Activated CD4-positive, CD25-positive, alpha-beta regulatory T cell (primary cell): ENCODE measurements around the gene GRK5.
"Not testable (repeated sequence)": the region's sequence is repeated elsewhere in the genome, so short reads cannot be mapped to it uniquely, and the experiment has no call there.

Source experiments
- DNase-seq, 4 experiments: peaks; one replicate each; lab custom pipeline; 2025; lab: John Stamatoyannopoulos, UW

The GRK5 gene

DNA sequence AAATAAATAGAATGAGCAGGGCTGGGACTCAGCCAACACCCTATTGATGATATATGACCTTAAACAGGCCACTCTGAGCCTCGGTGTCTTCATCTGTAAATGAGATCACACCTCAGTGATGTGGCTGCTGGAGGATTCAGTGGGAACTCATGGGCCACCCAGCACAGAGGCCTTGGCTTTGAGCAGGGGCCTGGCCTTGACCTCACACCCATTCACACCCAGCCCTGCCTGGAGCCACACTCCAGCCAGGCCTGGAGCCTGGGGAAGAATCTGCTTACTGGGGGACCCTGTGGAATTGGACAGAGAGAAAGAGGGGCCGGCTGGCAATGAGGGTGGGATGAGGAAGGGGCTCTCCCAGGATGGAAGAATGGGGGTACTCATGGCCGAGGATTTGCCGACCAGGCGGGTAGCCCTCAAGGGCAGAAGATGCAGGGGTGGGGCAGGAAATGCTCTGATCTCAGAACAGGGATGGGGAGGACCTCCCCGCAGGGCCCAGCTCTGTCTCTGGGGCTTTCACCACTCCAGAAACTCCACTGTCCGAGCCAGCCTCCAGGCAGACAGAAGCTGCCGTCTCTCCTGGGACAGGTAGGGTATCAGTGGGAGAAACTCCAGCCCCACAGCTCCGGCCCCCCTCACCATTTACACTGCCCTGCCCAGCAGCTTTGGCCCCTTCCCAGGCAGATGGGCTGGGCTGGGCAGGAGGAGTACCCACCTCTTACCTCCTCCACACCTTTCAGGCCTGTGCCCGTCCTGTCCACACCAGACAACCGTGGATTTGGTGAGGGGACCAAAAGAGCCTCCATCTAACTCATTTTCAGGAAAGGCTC, 253.2 kb downstream of the GRK5 start:
- DNase-seq, result no peak

DNA sequence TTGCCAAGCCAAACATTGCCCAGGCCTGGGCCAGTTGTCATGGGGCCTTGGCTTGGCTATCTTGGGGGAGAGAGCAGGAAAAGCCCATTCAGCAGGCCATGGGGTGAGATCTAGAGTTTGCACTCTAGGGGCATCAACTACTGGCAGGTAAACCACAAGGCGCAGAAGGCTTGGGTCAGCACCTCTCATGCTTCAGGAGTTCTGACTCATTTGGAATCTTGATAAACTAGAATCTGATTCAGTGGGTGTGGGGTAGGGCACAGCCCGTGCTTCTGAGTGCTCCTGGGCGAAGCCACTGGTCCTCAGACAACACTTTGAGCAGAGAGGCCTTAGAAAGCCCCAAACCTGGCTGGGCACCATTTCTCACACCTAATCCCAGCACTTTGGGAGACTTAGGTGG, 254.0 kb downstream of the GRK5 start:
- no peak for DNase-seq

DNA sequence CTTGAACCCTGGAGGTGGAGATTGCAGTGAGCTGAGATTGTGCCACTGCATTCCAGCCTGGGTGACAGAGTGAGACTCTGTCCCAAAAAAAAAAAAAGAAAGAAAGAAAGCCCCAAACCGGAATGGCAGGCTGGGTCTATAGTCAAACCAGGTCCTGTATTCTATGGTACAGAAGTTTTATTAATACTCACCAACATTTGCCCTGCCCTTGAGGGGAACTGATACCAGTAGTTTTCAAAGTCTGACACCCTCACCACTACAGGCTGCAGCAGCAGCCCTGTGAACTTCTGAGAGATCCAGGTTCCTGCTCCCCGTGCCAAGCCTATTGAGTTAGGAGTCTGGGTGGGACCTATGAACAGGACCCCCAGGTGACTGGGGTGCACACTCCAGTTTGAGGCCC, 254.6 kb downstream of the GRK5 start:
- no peak for DNase-seq

DNA sequence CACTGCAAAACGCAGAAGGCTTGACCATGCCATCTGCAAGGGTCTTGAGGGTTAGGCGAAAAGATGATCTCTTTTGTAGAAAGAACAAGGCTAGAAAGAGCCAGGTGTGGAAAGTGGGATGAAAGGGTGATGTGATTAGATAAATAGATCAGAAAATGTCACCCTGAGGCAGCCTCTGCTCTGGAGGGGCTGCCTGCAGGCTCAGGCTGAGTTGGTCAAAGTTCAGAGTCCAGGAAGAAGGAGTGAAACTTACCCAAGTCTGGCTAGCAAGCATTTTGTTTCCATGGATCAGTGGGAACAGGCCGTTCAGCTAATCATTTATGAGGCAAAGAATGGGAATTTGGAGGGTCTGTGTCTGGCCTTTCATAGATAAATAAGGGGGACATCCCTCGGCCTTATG, 255.4 kb downstream of the GRK5 start:
- DNase-seq, result no peak

DNA sequence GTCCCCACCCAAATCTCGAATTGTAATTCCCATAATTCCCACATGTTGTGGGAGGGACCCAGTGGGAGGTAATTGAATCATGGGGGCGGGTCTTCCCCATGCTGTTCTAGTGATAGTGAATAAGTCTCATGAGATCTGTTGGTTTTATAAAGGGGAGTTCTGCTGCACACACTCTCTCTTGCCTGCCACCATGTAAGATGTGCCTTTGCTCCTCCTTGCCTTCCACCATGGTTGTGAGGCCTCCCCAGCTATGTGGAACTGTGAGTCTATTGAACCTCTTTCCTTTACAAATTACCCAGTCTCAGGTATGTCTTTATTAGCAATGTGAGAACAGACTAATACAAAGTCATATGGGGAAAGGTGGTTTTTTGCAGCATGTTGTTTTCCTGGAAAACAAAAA, 255.8 kb downstream of the GRK5 start:
- DNase-seq, result not testable (repeated sequence)

DNA sequence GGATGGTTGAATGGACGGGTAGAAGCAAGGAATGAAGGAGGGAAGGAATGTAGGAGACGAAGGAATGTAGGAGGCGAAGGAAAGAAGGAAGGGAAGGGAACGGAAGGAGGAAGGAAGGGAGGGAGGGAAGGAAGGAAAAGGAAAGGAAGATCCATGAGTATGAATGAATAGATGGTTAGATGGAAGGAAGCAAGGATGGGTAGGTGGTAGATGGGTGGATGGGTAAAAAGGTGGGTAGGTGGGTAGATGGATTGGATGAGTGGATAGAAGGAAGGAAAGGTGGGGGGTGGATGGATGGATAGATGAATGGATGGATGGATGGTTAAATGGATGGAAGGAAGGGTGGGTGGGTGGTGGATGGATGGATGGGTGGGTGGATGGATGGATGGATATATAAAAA, 257.7 kb downstream of the GRK5 start:
- DNase-seq, result no peak

DNA sequence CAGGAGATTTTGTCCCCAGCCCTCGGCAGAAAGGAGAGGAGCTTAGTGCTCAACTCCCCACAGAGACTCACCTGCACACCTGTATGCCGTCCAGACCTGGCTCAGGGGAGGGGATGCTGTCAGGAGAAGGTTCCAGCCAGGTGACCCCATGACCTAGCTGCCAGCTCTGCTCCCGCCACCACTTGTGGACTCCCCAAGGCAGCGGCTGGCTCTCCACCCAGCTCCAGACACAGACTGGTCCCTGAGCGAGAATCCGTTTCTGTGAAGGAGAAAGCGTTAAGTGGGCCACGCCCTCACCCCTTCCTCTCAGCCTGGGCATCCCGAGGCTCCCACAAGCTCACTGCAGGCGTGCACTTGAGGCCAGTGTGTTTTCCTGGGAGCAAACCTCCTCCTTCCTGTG, 258.7 kb downstream of the GRK5 start:
- DNase-seq, result no peak

DNA sequence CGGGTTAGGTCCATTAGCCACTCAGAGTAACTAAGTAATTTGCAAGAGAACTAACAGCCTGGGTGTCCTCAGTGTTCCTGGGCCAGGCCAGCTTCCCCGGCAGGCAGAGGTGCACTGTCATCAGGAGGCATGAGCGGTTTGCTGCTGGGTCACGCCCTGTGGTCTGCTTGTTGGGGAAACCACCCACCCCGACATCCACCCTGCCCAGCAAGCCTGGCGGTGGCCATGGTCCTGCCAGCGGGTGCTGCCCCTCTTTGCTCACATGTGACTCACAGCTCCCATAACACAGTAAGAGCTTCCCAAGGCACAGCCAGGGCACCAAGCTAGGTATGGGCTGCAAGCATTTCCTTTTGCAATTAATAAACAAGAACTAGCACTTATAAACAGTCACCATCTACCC, 259.3 kb downstream of the GRK5 start:
- DNase-seq, result no peak

DNA sequence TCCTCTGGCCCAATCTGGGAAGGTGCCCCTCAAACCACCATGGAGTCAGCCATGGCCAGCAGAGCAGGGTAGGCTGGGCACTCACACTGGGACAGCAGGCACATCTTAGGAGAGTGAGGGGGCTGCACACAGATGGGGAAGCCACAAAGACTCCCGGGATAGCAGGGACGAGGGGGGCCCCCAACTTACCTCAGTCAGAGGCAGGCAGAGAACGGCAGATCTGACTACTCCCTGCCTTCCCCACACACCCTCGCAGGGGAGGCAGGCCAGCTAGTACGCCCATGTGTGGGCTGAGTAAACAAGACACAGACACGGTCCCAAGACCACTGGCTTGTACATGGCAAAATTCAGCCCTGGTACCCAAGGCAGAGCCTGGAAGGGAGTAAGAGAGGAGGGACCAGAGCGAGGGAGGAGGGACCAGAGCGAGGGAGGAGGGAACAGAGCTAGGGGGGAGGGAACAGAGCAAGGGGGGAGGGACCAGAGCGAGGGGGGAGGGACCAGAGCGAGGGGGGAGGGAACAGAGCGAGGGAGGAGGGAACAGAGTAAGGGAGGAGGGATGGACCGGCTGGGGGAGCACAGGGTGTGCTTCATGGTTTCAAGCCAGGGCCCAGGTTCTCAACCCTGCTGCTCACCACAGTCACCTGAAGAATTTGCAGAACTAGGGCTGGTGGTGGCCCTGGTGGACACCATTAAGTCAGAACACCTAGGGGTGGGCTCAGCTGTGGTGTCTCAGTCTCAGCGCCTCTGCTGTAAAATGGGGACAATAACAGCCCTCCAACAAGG, 261.4 kb downstream of the GRK5 start:
- no peak for DNase-seq

DNA sequence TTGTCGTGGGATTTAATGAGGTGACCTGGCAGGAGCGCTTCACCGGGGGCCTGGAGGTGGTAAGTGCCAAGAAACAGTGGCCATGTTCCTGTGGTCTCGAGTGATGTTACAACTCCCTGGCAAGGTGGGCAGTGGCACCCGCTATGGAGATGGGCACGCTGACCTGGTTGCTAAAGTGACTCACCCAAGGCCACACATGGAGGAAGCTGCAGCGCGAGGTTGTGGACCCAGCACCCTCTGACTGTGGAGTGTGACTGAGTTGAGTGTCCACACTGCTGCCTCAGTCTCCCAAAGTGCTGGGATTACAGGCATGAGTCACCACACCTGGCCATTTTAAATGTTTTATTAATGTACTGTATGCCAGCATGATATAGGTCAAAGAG, 261.9 kb downstream of the GRK5 start:
- no peak for DNase-seq

DNA sequence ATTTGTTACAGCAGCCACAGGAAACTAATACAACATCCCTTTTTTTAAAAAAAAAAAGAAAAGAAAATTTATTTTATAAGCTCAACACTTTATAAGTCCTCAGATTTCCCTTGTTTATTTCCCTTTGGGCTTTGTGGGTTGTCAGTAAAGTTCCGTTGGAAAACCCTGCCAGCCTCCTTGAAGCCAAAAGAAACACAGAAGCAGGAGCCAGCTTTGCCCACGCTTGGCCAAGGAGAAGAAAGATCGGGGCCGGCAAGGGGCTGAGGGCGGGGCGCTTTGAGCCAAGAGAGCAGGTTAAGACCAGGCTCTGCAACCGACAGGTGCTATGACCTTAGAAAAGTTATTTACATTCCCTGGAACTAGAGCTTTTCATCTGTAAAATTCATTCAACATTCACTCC, 262.5 kb downstream of the GRK5 start:
- no peak for DNase-seq

DNA sequence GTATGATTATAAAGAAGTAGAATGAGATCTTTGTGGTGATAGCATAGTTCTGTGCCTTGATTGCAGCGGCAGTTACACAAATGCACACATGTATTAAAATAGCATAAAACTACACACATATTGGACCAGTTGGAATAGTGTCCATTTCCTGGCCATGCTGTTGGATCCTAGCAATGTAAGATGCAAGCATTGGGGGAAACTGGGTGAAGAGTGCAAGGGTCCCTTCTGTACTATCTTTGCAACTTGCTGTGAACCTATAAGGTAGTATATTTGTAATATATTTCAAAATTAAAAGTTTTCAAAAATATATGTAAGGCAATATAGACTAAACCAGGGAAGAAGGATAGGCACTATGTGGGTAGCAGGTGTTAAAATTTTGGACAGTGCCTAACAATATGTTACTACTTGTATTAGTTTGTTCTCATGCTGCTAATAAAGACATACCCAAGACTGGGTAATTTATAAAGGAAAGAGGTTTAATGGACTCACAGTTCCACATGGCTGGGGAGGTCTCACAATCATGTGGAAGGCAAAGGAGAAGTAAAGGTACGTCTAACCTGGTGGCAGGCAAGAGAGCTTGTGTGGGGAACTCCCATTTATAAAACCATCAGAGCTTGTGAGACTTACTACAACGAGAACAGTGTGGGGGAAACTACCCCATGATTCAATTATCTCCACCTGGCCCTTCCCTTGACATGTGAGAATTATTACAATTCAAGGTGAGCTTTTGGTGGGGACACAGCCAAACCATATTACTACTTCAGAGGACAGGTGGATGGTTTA, 263.7 kb downstream of the GRK5 start:
- no peak for DNase-seq

DNA sequence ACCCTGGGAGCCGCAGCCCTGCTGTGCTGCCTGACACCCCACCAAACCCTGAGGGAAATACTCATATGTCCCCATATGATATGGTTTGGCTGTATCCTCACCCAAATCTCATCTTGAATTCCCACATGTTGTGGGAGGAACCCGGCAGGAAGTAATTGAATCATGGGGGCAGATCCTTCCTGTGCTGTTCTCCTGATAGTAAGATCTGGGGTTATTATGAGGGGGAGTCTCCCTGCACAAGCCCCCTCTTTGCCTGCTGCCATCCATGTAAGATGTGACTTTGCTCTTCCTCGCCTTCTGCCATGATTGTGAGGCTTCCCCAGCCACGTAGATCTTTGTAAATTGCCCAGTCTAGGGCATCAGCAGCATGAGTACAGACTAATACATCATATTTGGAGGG, 266.4 kb downstream of the GRK5 start:
- no peak for DNase-seq

DNA sequence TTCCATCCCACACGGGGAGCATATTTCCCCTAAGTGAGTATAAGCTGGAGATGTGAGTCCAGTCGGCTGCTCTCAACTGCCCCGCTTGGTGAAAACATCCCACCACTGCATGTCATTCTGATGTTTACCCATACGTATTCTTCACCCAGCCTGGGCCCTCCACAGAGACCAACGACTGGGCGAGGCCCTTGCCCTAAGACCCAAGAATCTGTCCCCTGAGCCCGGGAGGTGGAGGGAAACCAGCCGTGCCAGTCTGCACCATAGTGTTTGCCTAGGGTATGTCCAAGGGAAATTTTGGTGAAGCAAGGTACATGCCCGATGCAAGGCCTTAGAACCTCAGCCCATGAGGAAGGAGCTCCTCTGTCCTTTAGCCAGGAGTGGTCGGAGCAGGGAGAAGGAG, 267.2 kb downstream of the GRK5 start:
- no peak for DNase-seq

DNA sequence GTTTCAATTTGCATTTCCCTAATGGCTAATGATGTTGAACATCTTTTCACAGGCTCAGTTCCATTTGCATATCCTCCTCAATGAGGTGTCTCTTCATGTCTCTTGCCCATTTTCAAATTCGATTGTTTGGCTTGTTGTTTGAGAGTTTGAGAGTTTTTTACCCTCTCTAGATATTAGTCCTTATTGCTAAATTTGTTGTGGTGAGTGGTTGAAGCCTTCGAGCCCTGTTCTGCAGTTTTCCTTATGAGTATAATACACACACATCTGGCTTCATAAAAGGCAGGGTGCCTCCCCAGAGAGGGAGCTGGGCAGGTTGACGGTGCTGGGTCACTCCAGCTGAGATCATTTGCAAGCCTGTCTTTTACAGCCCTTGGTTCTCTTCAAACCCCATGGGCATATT, 270.1 kb downstream of the GRK5 start:
- no peak for DNase-seq

DNA sequence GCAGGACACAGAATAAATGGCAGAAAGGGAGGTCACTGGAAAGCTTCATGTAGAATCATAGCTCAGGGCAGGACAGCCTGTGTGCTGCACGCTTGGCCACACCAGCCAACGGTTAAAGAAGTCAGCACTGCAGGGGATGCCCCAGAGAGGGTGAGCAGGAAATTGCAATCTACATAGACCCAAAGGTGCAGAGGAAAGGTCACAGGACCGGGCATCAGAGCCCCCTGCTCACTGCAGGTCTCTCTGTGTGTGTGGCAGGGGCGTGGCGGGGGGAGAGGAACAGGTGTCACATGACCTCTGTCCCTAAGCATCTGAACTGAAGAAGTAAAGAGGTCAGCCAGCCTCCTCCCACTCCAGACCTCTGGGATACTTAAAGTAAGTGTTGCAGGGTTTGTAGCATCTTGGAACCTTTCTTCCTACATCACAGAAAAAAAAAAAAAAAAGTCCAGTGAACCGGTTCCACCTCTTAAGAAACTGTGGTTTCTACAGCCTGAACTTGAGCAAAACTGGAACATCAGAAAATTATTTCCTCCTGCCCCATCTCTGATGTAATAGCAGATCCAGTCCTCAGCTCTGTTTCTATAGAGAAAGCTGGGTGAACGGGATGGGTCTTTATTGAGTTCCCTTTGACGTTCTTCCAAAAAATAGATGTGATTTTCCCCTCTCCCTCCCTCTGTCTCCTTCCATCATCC, 270.9 kb downstream of the GRK5 start:
- DNase-seq, result no peak

DNA sequence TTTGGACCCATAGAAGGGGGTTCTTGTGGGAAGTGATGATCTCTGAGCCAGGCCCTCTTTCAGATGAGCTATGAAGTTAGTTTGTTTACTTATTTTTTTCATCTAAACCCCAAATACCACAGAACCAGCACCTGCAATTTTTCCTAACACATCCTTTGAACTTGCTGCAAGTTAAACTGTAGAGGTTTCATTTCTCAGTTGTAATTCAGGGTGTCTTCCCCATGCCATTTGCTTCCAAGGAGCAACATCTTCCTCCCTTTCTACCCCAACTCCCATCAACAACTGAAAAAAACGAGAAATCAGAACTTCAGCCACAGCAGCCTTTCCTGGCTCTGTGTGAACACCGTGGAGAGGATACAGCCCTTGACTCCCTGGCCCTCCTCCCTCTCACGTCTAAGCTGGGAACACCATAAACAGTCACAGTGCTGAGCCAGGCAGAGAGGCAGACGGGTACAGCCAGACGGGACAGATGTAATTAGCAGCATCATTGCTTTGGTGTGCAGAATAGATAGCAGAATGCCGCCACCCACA, 271.5 kb downstream of the GRK5 start:
- no peak for DNase-seq

DNA sequence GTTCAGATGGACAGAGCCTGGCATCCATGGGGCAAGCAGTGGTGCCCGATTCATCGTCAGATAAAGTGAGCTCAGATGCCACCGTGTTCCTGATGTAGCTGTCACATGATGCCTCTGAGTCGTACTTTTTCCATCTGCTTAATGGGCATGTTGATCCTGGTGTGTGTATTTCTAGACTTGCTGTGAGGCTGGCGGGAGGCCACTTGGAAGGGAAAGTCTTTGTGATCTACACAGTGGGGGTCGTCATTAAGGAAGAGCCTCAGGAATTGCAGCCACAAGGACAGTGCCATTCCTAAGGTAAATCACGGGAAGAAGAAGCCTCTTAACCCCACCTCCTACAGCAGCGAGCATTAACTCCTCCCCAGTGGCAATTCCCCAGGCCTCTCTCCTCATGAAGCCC, 272.2 kb downstream of the GRK5 start:
- no peak for DNase-seq

DNA sequence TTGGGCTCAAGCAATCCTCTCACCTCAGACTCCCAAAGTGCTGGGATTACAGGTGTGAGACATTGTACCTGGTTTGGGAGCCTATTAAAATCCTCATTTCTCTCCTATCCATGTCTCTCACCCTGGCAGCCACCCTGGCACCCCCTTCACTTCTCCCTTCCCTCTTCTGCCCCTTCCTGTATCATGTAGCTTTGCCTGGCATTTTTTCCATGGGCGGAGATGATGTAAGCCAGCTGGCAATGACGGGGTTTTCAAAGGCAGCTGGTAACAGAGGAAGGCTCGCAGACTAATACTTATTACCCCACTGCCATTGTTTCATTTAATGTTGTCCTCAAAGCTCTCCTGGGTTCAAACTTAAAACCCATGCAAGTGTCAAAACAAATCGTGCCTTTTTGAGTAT, 273.3 kb downstream of the GRK5 start:
- no peak for DNase-seq

DNA sequence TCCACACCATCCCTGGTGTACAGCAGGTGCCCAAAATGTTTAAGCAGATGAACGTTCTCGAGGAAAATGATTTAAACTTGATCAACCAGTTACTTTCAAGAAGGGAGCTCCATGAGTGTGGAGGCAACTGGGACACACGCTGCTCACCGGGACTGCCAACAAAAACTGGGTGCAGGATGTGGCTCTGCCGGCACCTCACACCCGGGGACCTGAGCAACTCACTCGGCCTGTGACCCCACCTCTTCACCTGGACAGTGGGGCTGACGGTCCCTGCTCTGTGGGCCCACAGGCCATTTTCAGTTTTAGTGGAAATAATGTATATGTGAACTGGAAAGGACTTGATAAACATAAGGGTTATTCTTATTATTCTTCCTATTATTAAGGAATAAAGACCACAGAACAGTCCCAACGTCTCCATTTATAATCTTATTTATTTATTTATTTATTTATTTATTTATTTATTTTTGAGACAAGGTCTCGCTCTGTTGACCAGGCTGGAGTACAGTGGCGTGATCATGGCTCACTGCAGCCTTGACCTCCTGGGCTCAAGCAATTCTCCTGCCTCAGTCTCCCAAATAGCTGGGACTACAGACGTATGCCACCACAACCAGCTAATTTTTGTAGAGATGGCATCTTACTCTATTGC, 274.5 kb downstream of the GRK5 start:
- DNase-seq, result no peak

DNA sequence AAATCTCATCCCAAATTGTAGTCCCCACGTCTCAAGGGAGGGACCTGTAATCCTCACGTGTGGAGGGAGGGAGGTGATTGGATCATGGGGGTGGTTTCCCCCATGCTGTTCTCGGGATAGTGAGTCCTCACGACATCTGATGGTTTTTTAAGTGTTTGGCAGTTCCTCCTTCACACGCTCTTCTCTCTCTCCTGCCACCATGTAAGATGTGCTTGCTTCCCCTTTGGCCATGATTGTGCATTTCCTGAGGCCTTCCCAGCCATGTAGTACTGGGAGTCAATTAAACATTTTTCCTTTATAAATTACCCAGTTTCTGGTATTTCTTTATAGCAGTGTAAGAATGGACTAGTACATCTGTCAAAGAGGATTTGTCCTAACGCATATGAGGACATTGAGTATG, 275.6 kb downstream of the GRK5 start:
- no peak for DNase-seq
